H1 (cell line): ENCODE data around the gene DOCK8. TPM values are rescaled to one million over a fixed set of nuclear protein-coding genes. Genes with fewer than 3 reads are reported as not detected.

Experiments used
- CTCF ChIA-PET: fragments of 300-600 bp; sonication (Branson Sonifier 250); formaldehyde crosslinking; loops from one replicate; lab custom pipeline; 2021; ENCODE audit not compliant: partially characterized antibody; lab: Charles Lee
- POLR2A ChIA-PET: fragments of 300-600 bp; sonication (Branson Sonifier 250); formaldehyde crosslinking; loops from one replicate; lab custom pipeline; 2021; ENCODE audit warnings: inconsistent platforms; ENCODE audit not compliant: partially characterized antibody; lab: Charles Lee
- DNase-seq, 2 experiments: peaks; one replicate each; pipeline versions ENCODE4 v3.0.0 to v3.0.0-alpha.2; 2010 to 2022; ENCODE audit warnings: low spot score in 2 of 2, low read depth in 1 of 2, mixed read lengths in 1 of 2
- FAIRE-seq: peaks from 2 replicates; lab custom pipeline; 2011; peaks lifted over from hg19 to GRCh38; lab: Jason Lieb, UNC
- H2AFZ ChIP-seq: 2 replicates; pipeline ENCODE4 v1.8.1; 2012; ENCODE audit warnings: low read length, inconsistent platforms
- H2AK5ac ChIP-seq: 2 replicates; pipeline ENCODE4 v1.6.1; 2013; ENCODE audit warnings: low read depth, low read length
- H2BK120ac ChIP-seq: replicated peaks from 2 replicates; pipeline ENCODE3; 2013; ENCODE audit warnings: low read depth, low read length, inconsistent platforms
- H2BK12ac ChIP-seq: 2 replicates; pipeline ENCODE4 v1.6.1; 2013; ENCODE audit warnings: low read depth, low read length
- H2BK15ac ChIP-seq: 2 replicates; pipeline ENCODE4 v1.6.1; 2013; ENCODE audit warnings: low read length
- H2BK20ac ChIP-seq: 2 replicates; pipeline ENCODE4 v1.6.1; 2013; ENCODE audit warnings: low read length
- H2BK5ac ChIP-seq: 2 replicates; pipeline ENCODE4 v1.6.1; 2013; ENCODE audit warnings: low read depth, low read length
- H3K14ac ChIP-seq: 2 replicates; pipeline ENCODE4 v1.6.1; 2013; ENCODE audit warnings: inconsistent platforms; ENCODE audit not compliant: insufficient read length
- H3K18ac ChIP-seq: 2 replicates; pipeline ENCODE4 v1.6.1; 2013; ENCODE audit warnings: low read length; ENCODE audit errors: extremely low read depth
- H3K23ac ChIP-seq: 2 replicates; pipeline ENCODE4 v1.6.1; 2013; ENCODE audit warnings: inconsistent platforms; ENCODE audit not compliant: insufficient read length
- H3K23me2 ChIP-seq: 2 replicates; pipeline ENCODE4 v1.6.1; 2013; ENCODE audit warnings: low read depth, low read length
- H3K27ac ChIP-seq: 2 replicates; pipeline ENCODE4 v1.6.1; 2011; ENCODE audit warnings: low read depth, low read length, inconsistent platforms
- H3K27me3 ChIP-seq, 4 experiments: replicated peaks in 1 of 4; 1 replicate in 1 of 4; 2 replicates in 3 of 4; pipeline versions ENCODE4 v1.6.1 to v1.8.1; 2011 to 2013; ENCODE audit warnings: low read length in 3 of 4, mild to moderate bottlenecking in 3 of 4, inconsistent platforms in 2 of 4, mixed read lengths in 2 of 4, moderate library complexity in 1 of 4; ENCODE audit not compliant: control insufficient read depth in 3 of 4, insufficient read depth in 3 of 4; ENCODE audit errors: extremely low read depth in 1 of 4
- H3K36me3 ChIP-seq, 4 experiments: 2 replicates each; pipeline versions ENCODE4 v1.6.1 to v1.8.1; 2011 to 2013; ENCODE audit warnings: mild to moderate bottlenecking in 4 of 4, low read length in 3 of 4, moderate library complexity in 2 of 4, control low read depth in 1 of 4, inconsistent platforms in 1 of 4; ENCODE audit not compliant: insufficient read depth in 4 of 4, control insufficient read depth in 2 of 4
- H3K4ac ChIP-seq: replicated peaks from 2 replicates; pipeline ENCODE3; 2013; ENCODE audit warnings: low read length, low read depth, mixed read lengths, inconsistent platforms; ENCODE audit not compliant: insufficient read length
- H3K4me1 ChIP-seq, 4 experiments: replicated peaks in 1 of 4; 1 replicate in 1 of 4; 2 replicates in 3 of 4; pipeline versions ENCODE4 v1.6.1 to v1.8.1; 2011 to 2013; ENCODE audit warnings: low read length in 3 of 4, inconsistent platforms in 2 of 4, mixed read lengths in 1 of 4; ENCODE audit not compliant: insufficient read depth in 4 of 4, control insufficient read depth in 3 of 4
- H3K4me2 ChIP-seq, 2 experiments: 2 replicates each; pipeline versions ENCODE4 v1.6.1 to v1.8.1; 2011 to 2013; ENCODE audit warnings: low read depth in 2 of 2, low read length in 2 of 2, control low read depth in 1 of 2, inconsistent platforms in 1 of 2, mild to moderate bottlenecking in 1 of 2; ENCODE audit not compliant: insufficient read depth in 1 of 2
- H3K4me3 ChIP-seq, 4 experiments: fragments of 200-600, 300-600 bp in 1 of 4; sonication (generic), shearing (Covaris generic), sonication (Bioruptor Twin) in 1 of 4; 2 replicates each; pipeline versions ENCODE4 v1.5.1 to v1.8.1; 2011 to 2016; ENCODE audit warnings: low read length in 4 of 4, low read depth in 3 of 4, control low read depth in 2 of 4, inconsistent platforms in 2 of 4, mild to moderate bottlenecking in 2 of 4, mixed read lengths in 1 of 4, moderate library complexity in 1 of 4; ENCODE audit not compliant: insufficient read depth in 2 of 4; ENCODE audit errors: extremely low read depth in 1 of 4
- H3K56ac ChIP-seq: replicated peaks from 2 replicates; pipeline ENCODE3; 2013; ENCODE audit warnings: low read depth, mild to moderate bottlenecking, mixed read lengths, low read length, inconsistent platforms; ENCODE audit not compliant: insufficient read length
- H3K79me1 ChIP-seq: 2 replicates; pipeline ENCODE4 v1.6.1; 2013; ENCODE audit warnings: low read depth, low read length, control low read depth
- H3K79me2 ChIP-seq, 2 experiments: 2 replicates each; pipeline versions ENCODE4 v1.6.1 to v1.8.1; 2012 to 2013; ENCODE audit warnings: low read length in 2 of 2, mild to moderate bottlenecking in 2 of 2, inconsistent platforms in 1 of 2; ENCODE audit not compliant: insufficient read depth in 2 of 2, control insufficient read depth in 1 of 2
- H3K9ac ChIP-seq, 4 experiments: replicated peaks in 1 of 4; 1 replicate in 1 of 4; 2 replicates in 3 of 4; pipeline versions ENCODE4 v1.6.1 to v1.8.1; 2011 to 2013; ENCODE audit warnings: low read depth in 3 of 4, low read length in 3 of 4, control low read depth in 2 of 4, mild to moderate bottlenecking in 2 of 4, moderate library complexity in 2 of 4, inconsistent platforms in 1 of 4; ENCODE audit errors: extremely low read depth in 1 of 4
- H3K9me3 ChIP-seq, 2 experiments: 2 replicates each; pipeline versions ENCODE4 v1.6.1 to v1.8.1; 2012 to 2013; ENCODE audit warnings: mild to moderate bottlenecking in 2 of 2, moderate library complexity in 2 of 2, control low read depth in 1 of 2, inconsistent platforms in 1 of 2, low read depth in 1 of 2, low read length in 1 of 2, mixed read lengths in 1 of 2; ENCODE audit not compliant: insufficient read depth in 2 of 2
- H4K20me1 ChIP-seq, 2 experiments: replicated peaks in 1 of 2; 2 replicates each; pipeline versions ENCODE3 to v1.8.1; 2011 to 2013; ENCODE audit warnings: inconsistent platforms in 2 of 2, low read length in 2 of 2, mild to moderate bottlenecking in 1 of 2; ENCODE audit not compliant: insufficient read depth in 2 of 2, control insufficient read depth in 1 of 2
- H4K5ac ChIP-seq: 2 replicates; pipeline ENCODE4 v1.6.1; 2013; ENCODE audit warnings: low read length, low read depth, mixed read lengths, inconsistent platforms; ENCODE audit not compliant: insufficient read length
- H4K8ac ChIP-seq: 2 replicates; pipeline ENCODE4 v1.8.0; 2013; ENCODE audit warnings: mild to moderate bottlenecking, moderate library complexity, low read length, inconsistent platforms; ENCODE audit not compliant: insufficient read depth; ENCODE audit errors: extremely low read depth
- H4K91ac ChIP-seq: replicated peaks from 2 replicates; pipeline ENCODE3; 2013; ENCODE audit warnings: low read length, mixed read lengths, inconsistent platforms; ENCODE audit not compliant: insufficient read length
- CHD1 ChIP-seq: IDR thresholded peaks from 2 replicates; pipeline ENCODE4 v1.6.1; 2012; ENCODE audit warnings: low read depth, low read length, improper control_type of control experiment
- PHF8 ChIP-seq: fragments of 200-600 bp; sonication (generic); conservative IDR thresholded peaks from 2 replicates; pipeline ENCODE4 v1.7.1; 2012; ENCODE audit warnings: low read depth, mild to moderate bottlenecking, inconsistent platforms, low read length, moderate library complexity
- USF2 ChIP-seq: IDR thresholded peaks from 2 replicates; pipeline ENCODE4 v1.6.1; 2011; ENCODE audit warnings: low read length, improper control_type of control experiment
- WGBS, 2 experiments: shearing (Covaris generic) in 1 of 2; methylation state at CpG; one replicate each; pipeline versions ENCODE4 v1.1.6 to v1.1.7; 2013 to 2015; ENCODE audit warnings: low lambda C conversion rate in 2 of 2, mixed read lengths in 2 of 2, inconsistent platforms in 1 of 2, low coverage in 1 of 2, missing lambda C conversion rate in 1 of 2; ENCODE audit not compliant: insufficient replicate concordance in 2 of 2, insufficient coverage in 1 of 2, insufficient read length in 1 of 2; ENCODE audit errors: extremely low coverage in 1 of 2, missing lambda C conversion rate in 1 of 2; 5-methylcytosine and 5-hydroxymethylcytosine counted together
- polyA plus RNA-seq, 7 experiments: library from polyadenylated mRNA; depleted of rRNA in 3 of 7; stranded (reverse) in 5 of 7; unstranded in 2 of 7; fragments of >200 nt in 5 of 7; fragments of 200-250 nt in 2 of 7; gene quantifications; 1 replicate in 5 of 7; 2 replicates in 1 of 7; 4 replicates in 1 of 7; pipeline versions ENCODE4 v1.2.1 to v1.2.3, GENCODE V29; 2011 to 2013; ENCODE audit warnings: missing spikeins in 2 of 7, mixed read lengths in 2 of 7
- total RNA-seq: library from RNA; stranded (reverse); fragmentation: NEBNext Ultra II Directional; extraction: Animal tissue kit (Norgen Biotek cat#: 25700); gene quantifications from 2 replicates; pipeline ENCODE4 v1.2.1, GENCODE V29; 2021

DOCK8 gene
- total and polyA plus RNA-seq, 2 of the 8 experiments (the other 6 are each of a cell fraction or from before 2014, with no cell fraction given) = 0.57 to 2.0 TPM

- H2BK120ac ChIP-seq = no peak overlapping the region
These were observed 36.7 kb downstream of the DOCK8 start for GRCh38 chr9:251398-251797.

More at GRCh38 chr9:251398-251797, 36.7 kb downstream of the DOCK8 start:
- POLR2A ChIA-PET = no interaction called here
- WGBS, 2 experiments = 90% methylated on average over 5 of the region's 5 CpGs; no CpG with 5 or more reads in 1 of the 2 experiments
- H3K4me1 ChIP-seq = no peaks in the 10 kb centered on the region
- no peak for DNase-seq
- H3K4ac ChIP-seq = no peak overlapping the region
- no peak overlapping the region for H3K4me3 ChIP-seq
- no peak overlapping the region for H3K14ac ChIP-seq
- no peaks in the 10 kb centered on the region for H4K20me1 ChIP-seq
- H3K79me2 ChIP-seq = no peaks in the 10 kb centered on the region
- no peak overlapping the region for H4K5ac ChIP-seq
- no peak overlapping the region for H2AFZ ChIP-seq
- no peak overlapping the region for H3K27ac ChIP-seq
- no peak overlapping the region for H3K23ac ChIP-seq
- H2AK5ac ChIP-seq = no peak overlapping the region
- no peak overlapping the region for H4K8ac ChIP-seq
- H3K27me3 ChIP-seq = no peaks in the 10 kb centered on the region
- no peak overlapping the region for H2BK5ac ChIP-seq
- FAIRE-seq = no peak
- H3K79me1 ChIP-seq = no peaks in the 10 kb centered on the region
- H3K4me2 ChIP-seq = no peak overlapping the region
- no peak overlapping the region for H3K56ac ChIP-seq
- no peaks in the 10 kb centered on the region for H3K36me3 ChIP-seq
- TF ChIP-seq CHD1 (no peak), USF2 (no peak), PHF8 (no peak)
- TF ChIP-seq, all 59 proteins: peak for 0
- Histone ChIP-seq H3K18ac (no peak overlapping the region), H3K23me2 (no peaks in the 10 kb centered on the region; the same call in 1 of the 2 replicates), H3K9me3 (no peaks in the 10 kb centered on the region), H2BK20ac (no peak overlapping the region), H3K9ac (no peak overlapping the region), H2BK12ac (no peak overlapping the region), H4K91ac (no peak overlapping the region), H2BK15ac (no peak overlapping the region)
- CTCF ChIA-PET = interaction anchor here (1.7 kb wide), 1 partner anchor 13 kb away, joined by 4 read pairs; no protein-coding TSS in a partner anchor
